GM18517 (cell line): ENCODE data around the gene SPTBN5.

Experiments used
- ATAC-seq: cut with Tn5 transposase; IDR thresholded peaks from one replicate; pipeline ENCODE4 v1.9.1; 2021; ENCODE audit warnings: mild to moderate bottlenecking, moderate library complexity; ENCODE audit not compliant: unreplicated experiment

The SPTBN5 gene

GRCh38 chr15:41926185-41927056 is 32.6 kb upstream of the SPTBN5 start:
- no peak for ATAC-seq

- no peak for ATAC-seq
Observed at GRCh38 chr15:41925086-41925608, 31.3 kb upstream of the SPTBN5 start.

GRCh38 chr15:41923401-41923997 is 29.6 kb upstream of the SPTBN5 start:
- ATAC-seq, result no peak

GRCh38 chr15:41922353-41922752 is 28.5 kb upstream of the SPTBN5 start:
- ATAC-seq, result no peak

GRCh38 chr15:41921639-41922038 is 27.8 kb upstream of the SPTBN5 start:
- ATAC-seq, result no peak

GRCh38 chr15:41921167-41921566 is 27.3 kb upstream of the SPTBN5 start:
- ATAC-seq, result no peak

GRCh38 chr15:41919954-41920538 is 26.2 kb upstream of the SPTBN5 start:
- ATAC-seq, result no peak

- no peak for ATAC-seq
Observed at GRCh38 chr15:41919201-41919820, 25.5 kb upstream of the SPTBN5 start.

- ATAC-seq, result no peak
Observed at GRCh38 chr15:41918506-41919126, 24.8 kb upstream of the SPTBN5 start.

GRCh38 chr15:41917767-41918430 is 24.0 kb upstream of the SPTBN5 start:
- no peak for ATAC-seq

- ATAC-seq, result no peak
Observed at GRCh38 chr15:41915255-41915994, 21.6 kb upstream of the SPTBN5 start.

GRCh38 chr15:41914411-41914810 is 20.6 kb upstream of the SPTBN5 start:
- no peak for ATAC-seq

- no peak for ATAC-seq
Observed at GRCh38 chr15:41913256-41913655, 19.4 kb upstream of the SPTBN5 start.

- no peak for ATAC-seq
Observed at GRCh38 chr15:41911691-41912345, 18.0 kb upstream of the SPTBN5 start.

GRCh38 chr15:41908736-41909461 is 15.0 kb upstream of the SPTBN5 start:
- no peak for ATAC-seq

- no peak for ATAC-seq
Observed at GRCh38 chr15:41907141-41907540, 13.3 kb upstream of the SPTBN5 start.

- no peak for ATAC-seq
Observed at GRCh38 chr15:41906608-41907007, 12.8 kb upstream of the SPTBN5 start.

GRCh38 chr15:41905036-41905793 is 11.4 kb upstream of the SPTBN5 start:
- no peak for ATAC-seq
